ENCODE results near the gene MCEE. TPM values are rescaled to one million over a fixed set of nuclear protein-coding genes. Genes with fewer than 3 reads are reported as not detected.
"Not testable (repeated sequence)": the region's sequence is repeated elsewhere in the genome, so short reads cannot be mapped to it uniquely, and the experiment has no call there.

Gene MCEE
- total RNA-seq, 1 experiment from 2014 or later: 11.5 TPM

DNA sequence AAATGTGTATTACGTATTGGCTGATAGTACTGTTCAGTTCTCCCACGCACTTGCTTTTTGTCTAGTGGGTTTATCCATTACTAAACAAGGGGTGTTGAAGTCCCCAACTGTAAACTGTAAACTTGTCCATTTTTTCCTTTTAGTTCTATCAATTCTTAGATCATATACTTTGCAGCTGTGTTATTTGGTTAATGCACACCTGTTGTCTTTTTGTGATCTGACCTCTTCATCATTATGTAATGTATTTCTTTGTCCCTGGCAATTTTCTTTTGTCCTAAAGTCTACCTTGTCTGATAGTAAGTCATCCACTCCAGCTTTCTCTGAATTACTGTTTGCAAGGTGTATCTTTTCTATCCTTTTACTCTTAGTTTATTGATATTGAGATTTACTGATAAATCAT, 21.9 kb downstream of the MCEE start:
- no peak for DNase-seq
- no peaks in the 10 kb centered on the region for H3K4me1 ChIP-seq
- no peaks in the 10 kb centered on the region for H3K27me3 ChIP-seq
- H3K36me3 ChIP-seq: peaks cover 12% of the 10 kb centered on the region; the same call in 1 of the 2 replicates
- no peaks in the 10 kb centered on the region for H3K9me3 ChIP-seq (replicated peaks)
- no peak overlapping the region for H3K27ac ChIP-seq
- no peak overlapping the region for H3K4me3 ChIP-seq

DNA sequence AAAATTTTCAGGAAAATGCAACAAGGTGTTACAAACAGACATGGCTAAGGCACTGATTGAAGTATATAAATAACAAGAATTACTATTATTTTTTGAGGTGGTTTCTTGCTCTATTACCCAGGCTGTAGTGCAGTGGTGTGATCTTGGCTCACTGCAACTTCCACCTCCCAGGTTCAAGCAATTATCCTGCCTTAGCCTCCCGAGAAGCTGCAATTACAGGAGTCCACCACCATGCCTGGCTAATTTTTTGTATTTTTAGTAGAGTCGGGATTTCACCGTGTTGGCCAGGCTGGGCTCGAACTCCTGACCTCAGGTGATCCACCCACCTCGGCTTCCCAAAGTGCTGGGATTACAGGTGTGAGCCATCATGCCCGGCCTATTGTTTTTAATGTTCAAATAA, 23.6 kb downstream of the MCEE start:
- H3K4me1 ChIP-seq: not testable (repeated sequence)

DNA sequence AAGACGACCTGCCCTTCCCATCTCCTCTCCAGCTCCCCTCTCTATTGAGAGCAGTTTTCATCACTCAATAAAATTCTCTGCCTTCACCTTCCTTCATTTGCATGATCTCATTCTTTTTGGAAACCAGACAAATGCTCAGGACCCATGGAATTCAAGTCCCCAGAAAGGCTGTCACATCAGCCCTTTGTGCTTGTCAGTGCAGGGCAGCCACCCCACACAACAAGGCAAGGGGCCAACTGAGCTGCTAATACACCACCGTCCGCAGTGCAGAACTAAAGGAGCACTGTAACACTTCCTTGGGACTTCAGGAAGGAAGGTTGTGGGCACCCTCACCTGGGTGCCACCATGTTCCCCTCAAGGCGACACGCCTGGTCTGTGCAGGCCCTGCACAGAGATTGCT, 26.2 kb downstream of the MCEE start:
- Histone ChIP-seq H3K9me3 (replicated peaks) (peaks cover 4% of the 10 kb centered on the region), H3K36me3 (0 out of 2 replicates have a peak, but pooled peaks cover 5% of the 10 kb centered on the region), H3K27ac (no peak overlapping the region), H3K4me1 (0 out of 2 replicates have a peak, but pooled peaks cover 6% of the 10 kb centered on the region), H3K4me3 (no peak overlapping the region), H3K27me3 (no peaks in the 10 kb centered on the region)
- no peak for DNase-seq

More for the DNA sequence above, 23.6 kb downstream of the MCEE start:
- H3K36me3 ChIP-seq: peaks cover 10% of the 10 kb centered on the region; the same call in 1 of the 2 replicates
- H3K27ac ChIP-seq; H3K9me3 ChIP-seq (replicated peaks); H3K4me3 ChIP-seq; DNase-seq; H3K27me3 ChIP-seq: not testable (repeated sequence)

DNA sequence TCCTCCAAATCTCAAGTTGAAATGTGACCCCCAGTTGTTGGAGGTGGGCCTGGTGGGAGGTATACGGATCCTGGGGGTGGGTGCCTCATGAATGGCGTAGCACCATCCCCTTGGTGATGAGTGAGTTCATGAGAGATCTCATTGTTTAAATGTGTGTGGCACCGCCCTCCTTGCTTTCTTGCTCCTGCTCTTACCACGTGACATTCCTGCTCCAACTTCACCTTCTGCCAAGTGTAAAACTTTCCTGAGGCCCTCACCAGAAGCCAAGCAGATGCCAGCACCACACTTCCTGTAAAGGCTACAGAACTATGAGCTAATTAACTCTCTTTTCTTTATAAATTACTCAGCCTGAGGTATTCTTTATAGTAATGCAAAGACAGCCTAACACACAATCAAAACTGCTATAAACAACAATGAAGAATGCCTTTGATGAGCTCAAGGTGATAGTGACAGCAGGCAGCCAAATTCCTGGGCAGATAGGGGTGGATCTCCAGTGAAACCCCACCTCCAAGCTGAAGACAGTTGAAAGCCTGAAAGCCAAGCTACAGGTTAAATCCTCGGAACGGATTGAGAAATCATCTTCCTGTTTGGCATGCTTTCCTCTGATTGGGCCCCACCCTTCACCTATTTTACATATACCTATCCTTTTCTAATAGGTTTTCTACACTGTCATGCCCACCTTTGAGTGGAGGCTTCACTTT, 26.9 kb downstream of the MCEE start:
- Histone ChIP-seq H3K36me3 (no peaks in the 10 kb centered on the region), H3K9me3 (replicated peaks) (peaks cover 4% of the 10 kb centered on the region), H3K27me3 (no peaks in the 10 kb centered on the region), H3K4me3 (no peak overlapping the region), H3K27ac (no peak overlapping the region), H3K4me1 (0 out of 2 replicates have a peak, but pooled peaks cover 6% of the 10 kb centered on the region)
- no peak for DNase-seq

DNA sequence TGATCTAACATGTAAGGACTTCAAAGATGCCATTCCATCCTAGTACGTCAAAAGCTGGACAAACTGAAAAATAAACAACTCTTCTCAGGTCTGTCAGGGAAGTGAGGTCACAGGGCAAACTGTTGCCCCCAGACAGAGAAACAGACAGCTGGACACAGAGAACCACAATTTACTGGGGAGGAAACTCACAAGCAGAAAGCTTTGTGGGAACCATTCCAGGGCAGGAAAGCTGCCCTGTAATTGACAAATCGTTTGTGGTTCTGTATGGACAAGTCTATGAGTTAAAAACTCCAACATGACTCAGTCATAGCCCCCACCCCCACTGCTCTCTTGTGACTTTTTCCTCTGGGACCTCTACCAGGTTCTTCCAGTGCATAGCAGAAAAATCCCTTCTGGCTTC, 28.4 kb downstream of the MCEE start:
- Histone ChIP-seq H3K36me3 (no peaks in the 10 kb centered on the region), H3K4me3 (peak overlapping the region; percentile 15; the same call in 1 of the 2 replicates), H3K27me3 (no peaks in the 10 kb centered on the region), H3K4me1 (0 out of 2 replicates have a peak, but pooled peaks cover 6% of the 10 kb centered on the region), H3K9me3 (replicated peaks) (peaks cover 4% of the 10 kb centered on the region), H3K27ac (peak overlapping the region; percentile 25)
- peak; percentile 70 to 74 for DNase-seq

DNA sequence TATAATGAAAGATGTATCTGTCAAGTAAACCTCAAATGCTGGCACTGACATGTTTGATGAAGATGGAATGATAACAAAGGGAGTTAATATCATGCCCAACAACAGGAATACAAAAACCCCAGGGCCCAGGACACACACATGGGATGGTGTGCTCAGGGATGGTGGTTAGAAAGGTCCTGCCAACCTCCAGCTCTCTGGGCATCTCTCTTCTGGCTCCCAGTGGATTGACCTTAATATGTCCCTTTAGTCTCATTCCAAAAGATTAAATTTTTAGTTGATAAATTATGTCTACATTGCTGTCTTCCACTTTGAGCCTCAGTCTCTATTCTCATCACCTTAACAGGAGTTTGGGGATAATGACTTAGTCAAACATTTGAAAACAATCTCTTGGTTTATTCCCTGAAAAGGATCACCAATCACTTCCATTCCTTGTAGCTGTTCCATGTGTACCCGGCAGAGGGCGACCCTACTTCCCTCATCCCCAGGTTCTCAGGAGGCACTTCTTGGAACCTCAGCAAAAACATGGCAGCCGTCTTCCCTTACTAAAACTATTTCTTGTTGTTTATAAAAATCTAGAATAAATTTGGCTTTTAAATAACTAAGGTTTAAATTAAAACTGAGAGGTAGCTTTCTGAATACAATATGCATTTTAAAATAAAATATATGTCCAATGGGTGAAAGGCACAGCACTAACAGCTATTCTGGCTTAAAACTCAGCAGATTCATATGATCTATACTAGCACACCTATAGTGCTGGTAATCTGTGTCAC, 29.6 kb downstream of the MCEE start:
- Histone ChIP-seq H3K4me1 (0 out of 2 replicates have a peak, but pooled peaks cover 6% of the 10 kb centered on the region), H3K27ac (no peak overlapping the region), H3K27me3 (no peaks in the 10 kb centered on the region), H3K9me3 (replicated peaks) (peaks cover 4% of the 10 kb centered on the region), H3K4me3 (peak overlapping the region; percentile 15; the same call in 1 of the 2 replicates), H3K36me3 (no peaks in the 10 kb centered on the region)
- DNase-seq: peak; percentile 71 to 86

DNA sequence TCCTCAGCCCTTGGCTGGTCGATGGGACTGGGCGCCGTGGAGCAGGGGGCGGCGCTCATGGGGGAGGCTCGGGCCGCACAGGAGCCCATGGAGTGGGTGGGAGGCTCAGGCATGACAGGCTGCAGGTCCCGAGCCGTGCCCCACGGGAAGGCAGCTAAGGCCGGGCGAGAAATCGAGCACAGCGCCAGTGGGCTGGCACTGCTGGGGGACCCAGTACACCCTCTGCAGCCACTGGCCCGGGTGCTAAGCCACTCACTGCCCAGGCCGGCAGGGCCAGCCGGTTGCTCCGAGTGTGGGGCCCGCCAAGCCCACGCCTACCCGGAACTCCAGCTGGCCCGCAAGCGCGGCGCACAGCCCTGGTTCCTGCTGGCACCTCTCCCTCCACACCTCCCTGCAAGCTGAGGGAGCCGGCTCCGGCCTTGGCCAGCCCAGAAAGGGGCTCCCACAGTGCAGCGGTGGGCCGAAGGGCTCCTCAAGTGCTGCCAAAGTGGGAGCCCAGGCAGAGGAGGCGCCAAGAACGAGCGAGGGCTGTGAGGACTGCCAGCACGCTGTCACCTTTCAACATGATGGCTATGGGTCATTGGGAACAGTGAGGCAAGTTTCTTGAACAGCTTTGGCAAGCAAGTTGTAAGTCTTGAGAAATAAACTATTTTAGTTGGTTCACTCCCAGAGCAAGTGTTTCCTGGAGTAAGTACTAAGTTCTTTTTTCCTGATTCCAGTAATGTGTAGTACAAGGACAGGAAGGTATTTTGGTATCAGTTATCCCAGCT, 37.4 kb downstream of the MCEE start:
- not testable (repeated sequence) for H3K27ac ChIP-seq; DNase-seq; H3K4me1 ChIP-seq; H3K9me3 ChIP-seq (replicated peaks); H3K36me3 ChIP-seq; H3K4me3 ChIP-seq; H3K27me3 ChIP-seq

DNA sequence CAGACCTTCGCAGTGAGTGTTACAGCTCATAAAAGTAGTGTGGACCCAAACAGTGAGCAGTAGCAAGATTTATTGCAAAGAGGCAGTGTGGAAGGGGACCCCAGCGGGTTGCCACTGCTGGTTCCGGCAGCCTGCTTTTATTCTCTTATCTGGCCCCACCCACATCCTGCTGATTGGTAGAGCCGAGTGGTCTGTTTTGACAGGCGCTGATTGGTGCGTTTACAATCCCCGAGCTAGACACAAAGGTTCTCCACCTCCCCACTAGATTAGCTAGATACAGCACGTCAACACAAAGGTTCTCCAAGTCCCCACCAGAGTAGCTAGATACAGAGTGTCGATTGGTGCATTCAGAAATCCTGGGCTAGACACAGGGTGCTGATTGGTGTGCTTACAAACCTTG, 38.2 kb downstream of the MCEE start:
- H3K4me3 ChIP-seq; H3K27me3 ChIP-seq; H3K4me1 ChIP-seq; H3K27ac ChIP-seq; H3K9me3 ChIP-seq (replicated peaks); DNase-seq; H3K36me3 ChIP-seq: not testable (repeated sequence)

DNA sequence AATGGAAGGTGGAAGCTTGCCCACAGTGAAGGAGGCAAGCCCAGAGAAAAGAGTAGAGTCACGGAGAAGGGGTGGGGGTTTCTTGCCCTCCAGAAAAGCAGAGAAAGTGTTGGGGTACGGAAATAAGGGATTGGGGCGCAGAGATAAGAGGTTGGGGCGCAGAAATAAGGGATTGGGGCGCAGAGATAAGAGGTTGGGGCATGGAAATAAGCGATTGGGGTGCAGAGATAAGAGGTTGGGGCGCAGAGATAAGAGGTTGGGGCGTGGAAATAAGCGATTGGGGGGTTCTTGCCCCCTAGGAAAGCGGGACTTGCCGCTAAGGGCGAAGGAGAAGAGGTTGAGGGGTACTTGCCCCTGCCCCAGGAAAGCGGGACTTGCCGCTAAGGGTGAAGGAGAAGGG, 40.6 kb downstream of the MCEE start:
- not testable (repeated sequence) for DNase-seq; H3K9me3 ChIP-seq (replicated peaks)

DNA sequence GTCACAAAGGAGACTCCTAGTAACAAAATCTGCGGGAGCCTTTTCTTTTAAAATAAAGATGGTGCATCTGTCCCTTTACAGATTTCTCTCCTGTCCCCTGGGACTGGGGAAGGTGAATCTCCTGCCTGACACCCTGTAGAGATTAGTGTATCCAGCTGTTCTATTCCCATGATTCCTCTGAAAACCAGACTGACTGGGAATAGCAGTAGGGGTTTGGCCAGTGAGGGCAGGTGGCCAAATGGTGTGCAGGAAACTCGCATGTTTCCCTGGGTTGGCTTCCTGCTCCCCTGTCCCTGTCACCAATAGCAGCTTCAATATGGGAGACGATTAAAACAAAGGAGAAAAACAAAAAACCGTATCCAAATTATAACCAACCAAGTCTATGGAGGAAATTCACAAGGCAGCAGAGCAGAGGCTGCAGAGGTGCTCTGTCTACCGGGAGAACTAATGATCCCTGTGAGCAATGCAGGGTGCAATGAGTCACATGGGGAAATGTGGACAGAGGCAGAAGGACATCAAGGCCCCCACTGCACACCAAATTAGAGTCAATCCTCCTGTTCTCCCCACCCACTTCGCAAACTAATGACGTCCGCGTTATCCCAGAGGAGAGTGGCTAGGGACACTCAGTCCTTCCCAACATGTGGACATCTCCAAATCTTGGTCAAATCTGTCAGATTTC, 44.6 kb downstream of the MCEE start:
- not testable (repeated sequence) for H3K9me3 ChIP-seq (replicated peaks); H3K36me3 ChIP-seq; H3K27me3 ChIP-seq; H3K4me3 ChIP-seq; H3K27ac ChIP-seq; H3K4me1 ChIP-seq
- DNase-seq: peak; percentile 42 to 68

More for the DNA sequence above, 40.6 kb downstream of the MCEE start:
- not testable (repeated sequence) for H3K27ac ChIP-seq, H3K4me1 ChIP-seq, H3K27me3 ChIP-seq, H3K4me3 ChIP-seq, H3K36me3 ChIP-seq

DNA sequence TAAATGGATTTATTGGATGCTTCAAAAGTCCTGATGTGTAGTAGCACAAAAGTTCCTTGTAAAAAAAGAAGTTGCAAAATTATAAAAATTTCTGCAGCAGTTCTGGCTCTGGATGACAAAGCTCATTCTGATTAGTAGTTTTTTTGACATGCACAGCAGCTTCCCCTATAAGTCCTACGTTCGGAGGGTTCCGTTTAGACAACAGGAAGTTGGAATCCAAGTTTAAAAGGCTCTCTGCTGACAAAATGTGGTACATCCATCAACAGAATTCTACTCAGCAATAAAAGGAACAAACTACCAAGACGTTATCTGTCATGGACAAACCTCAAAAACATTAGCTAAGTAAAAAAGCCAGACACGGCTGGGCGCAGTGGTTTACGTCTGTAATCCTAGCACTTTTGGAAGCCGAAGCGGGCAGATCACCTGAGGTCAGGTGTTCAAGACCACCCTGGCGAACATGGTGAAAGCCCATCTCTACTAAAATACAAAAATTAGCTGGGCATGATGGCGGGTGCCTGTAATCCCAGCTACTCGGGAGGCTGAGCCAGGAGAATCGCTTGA, 46.2 kb downstream of the MCEE start:
- H3K27ac ChIP-seq; DNase-seq; H3K9me3 ChIP-seq (replicated peaks); H3K4me1 ChIP-seq; H3K4me3 ChIP-seq; H3K36me3 ChIP-seq; H3K27me3 ChIP-seq: not testable (repeated sequence)

DNA sequence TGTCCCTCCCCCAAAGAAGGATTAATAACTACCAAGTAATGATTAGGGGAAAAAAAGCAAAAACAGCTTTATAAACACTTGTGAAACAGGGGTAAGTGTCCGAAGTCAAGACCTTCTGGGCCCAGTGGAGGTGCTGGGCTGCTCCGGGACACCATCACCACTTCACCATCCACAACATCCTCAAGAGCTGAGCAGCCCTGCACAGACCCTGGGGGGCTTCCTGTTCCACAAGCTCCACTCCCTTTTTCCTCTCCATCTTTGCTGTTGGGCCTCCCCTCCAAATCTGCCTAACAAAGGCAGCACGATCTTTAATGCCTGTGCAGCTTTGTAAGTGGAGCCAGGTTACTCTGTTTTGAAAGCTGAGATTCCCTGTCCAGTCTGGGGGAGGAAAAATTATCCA, 46.7 kb downstream of the MCEE start:
- H3K27me3 ChIP-seq; H3K4me3 ChIP-seq; H3K4me1 ChIP-seq; DNase-seq; H3K27ac ChIP-seq; H3K36me3 ChIP-seq; H3K9me3 ChIP-seq (replicated peaks): not testable (repeated sequence)

DNA sequence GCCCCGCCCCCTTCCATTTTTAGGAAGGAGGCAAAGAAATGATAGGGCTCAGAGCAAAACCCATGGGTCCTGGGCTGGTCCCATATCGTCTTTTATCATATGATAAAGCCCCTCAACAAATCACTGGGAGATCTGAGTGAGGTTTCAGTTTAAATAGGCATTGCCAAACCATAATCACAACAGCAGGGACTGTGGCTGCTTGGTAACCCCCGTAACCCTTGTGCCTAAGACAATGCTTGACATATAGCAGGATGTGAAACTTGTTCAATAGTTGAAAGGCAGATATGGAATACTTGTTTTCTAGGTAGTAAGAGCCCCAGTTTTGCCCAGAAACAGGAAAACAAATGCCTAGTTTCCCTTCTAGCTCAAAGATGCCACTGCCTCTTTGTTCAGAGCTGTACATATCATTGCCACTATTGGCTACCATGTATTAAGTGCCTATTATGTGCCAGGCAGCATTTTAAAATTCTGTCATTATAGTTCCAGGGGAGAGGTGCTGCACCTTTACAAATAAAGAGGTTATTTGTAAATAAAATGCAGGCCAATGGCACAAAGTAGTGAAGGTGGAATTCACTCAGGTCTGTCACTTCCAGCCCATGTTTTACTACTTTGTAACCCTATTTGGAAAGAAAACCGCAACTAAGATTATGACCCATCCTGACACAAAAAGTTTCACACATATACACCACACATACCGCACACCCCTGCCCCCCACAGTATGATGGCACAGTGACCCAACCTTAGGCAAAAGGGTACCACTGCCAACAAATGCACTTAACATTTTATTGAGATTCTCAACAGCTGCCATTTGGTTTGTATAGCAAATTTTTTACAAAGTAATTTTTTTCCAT, 47.4 kb downstream of the MCEE start:
- Histone ChIP-seq H3K4me1 (peaks cover 7% of the 10 kb centered on the region), H3K27ac (no peak overlapping the region), H3K4me3 (no peak overlapping the region), H3K36me3 (peaks cover 5% of the 10 kb centered on the region; the same call in 1 of the 2 replicates), H3K27me3 (no peaks in the 10 kb centered on the region), H3K9me3 (replicated peaks) (no peaks in the 10 kb centered on the region)
- DNase-seq: no peak

All from SJCRH30 (cell line).